A204.1 (cell line): ENCODE results near the gene PTPA.
"Not testable (repeated sequence)": the region's sequence is repeated elsewhere in the genome, so short reads cannot be mapped to it uniquely, and the experiment has no call there.

ENCODE experiments used
- FAIRE-seq: peaks from 2 replicates; lab custom pipeline; 2012; peaks lifted over from hg19 to GRCh38; lab: Jason Lieb, UNC

The PTPA gene

DNA sequence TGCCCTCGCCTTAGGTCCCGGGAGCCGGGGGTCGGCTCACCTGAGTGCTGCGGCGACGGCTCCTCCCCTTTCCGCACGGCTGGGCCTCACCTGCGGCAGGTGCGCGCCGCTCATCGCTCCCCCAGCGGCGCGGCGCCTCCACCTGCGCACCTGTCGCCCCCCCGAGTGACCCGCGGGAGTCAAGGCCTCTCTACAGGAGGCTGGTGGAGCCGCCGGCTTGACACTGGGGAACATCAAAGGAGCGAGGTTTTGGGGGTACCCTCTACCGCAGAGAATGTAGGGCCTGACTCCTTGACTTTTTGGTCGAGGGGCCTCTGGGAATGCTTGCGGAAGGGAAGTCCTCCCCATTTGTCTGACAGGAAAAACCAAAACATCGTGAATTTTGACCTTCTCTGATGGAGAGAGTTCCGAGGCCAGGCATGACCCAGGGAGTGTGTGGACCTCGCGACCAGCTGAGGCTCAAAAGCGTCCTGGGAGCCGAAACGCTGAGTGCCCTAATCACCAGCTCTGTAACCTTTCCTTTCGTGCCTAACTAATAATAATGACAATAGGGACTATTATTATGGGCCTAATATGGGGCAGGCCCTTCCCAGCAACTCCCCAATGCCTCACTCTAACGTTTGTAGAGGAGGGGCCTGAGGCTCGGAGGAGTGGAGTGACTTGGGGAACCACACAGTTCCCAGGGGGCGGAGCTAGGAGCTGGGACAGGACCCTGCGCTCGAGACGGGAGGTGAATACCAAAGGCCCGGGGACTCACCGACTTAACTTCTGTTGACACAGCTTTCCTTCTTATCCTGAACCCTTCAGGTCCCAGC lies 67.6 kb downstream of the PTPA start:
- no peak for FAIRE-seq

DNA sequence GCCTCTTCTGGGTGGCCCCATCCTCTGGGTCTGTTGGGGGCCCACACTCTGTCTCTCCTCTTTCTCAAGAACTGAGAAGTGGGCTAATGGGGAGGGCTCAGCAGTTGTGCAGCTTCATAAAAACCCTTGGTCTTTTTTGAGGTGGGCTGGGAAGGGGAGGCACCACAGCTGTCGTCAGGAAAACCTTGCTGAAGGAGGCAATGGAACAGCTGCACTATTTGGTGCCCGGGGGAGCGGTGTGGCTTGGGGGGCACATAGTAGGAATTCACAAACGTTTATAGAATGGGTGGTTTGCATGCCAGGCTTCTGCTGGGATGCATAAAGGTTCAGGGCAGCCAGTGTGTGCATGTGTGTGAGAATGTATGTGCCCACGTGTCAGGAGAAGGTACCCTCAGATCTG lies 70.0 kb downstream of the PTPA start:
- no peak for FAIRE-seq

DNA sequence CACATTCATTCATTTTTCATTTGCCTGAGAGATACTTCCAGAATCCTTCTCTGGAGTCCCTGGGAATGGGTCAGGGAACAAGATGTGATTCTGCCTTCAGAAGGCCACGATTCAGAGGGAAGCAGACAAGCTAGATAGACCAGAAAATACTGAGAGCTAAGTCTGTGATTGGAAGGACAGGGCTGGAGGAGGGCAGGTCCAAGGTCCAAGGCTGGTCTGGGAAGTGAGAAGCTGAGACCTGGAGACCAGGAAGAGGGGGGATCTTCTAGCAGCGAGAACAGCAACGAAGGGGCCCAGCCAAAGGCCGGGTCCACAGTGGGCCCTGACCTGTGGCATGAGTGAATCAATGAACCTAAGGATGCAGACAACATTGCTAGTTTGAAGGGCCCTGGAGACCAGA lies 70.9 kb downstream of the PTPA start:
- no peak for FAIRE-seq

DNA sequence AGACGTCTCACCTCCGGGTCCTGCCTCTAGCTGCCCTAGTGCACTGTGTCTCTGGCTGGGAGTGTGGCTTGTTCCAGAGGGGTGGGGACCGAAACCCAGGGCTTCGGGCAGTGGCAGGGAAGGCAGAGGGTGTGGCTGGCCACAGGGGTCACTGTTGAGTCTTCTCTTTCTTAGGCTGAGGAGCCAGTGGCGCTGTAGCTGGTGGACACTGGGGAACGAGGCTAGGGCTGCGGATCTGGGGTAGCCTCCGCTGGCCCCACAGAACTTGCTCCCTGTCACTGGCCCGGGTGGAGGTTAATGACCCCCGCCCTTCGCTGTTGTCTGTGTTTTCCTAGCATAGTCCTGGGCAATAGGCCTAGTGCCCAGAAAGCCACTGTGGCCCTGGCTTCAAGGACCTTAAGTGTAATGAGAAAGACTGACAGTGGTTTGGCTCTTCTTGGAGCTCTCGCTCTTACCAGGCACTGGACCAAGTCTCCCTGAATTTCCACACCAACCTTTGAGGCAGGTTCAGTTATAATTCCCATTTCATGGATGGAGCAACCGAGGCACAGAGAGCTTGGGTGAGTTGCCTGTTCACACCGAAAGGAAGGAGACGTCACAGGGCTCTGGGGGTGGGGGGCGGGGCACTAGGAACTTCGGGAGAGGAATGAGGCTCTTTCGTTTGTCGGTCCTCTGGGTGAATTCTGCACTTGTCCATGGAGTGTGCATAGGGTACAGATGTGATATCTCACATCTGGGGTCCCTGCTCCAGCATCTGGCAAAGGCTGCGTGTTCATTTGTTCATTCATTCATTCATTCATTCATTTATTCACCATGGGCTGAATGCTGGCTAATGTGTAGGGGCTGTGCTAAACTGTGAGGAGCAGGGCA lies 71.6 kb downstream of the PTPA start:
- FAIRE-seq = no peak

DNA sequence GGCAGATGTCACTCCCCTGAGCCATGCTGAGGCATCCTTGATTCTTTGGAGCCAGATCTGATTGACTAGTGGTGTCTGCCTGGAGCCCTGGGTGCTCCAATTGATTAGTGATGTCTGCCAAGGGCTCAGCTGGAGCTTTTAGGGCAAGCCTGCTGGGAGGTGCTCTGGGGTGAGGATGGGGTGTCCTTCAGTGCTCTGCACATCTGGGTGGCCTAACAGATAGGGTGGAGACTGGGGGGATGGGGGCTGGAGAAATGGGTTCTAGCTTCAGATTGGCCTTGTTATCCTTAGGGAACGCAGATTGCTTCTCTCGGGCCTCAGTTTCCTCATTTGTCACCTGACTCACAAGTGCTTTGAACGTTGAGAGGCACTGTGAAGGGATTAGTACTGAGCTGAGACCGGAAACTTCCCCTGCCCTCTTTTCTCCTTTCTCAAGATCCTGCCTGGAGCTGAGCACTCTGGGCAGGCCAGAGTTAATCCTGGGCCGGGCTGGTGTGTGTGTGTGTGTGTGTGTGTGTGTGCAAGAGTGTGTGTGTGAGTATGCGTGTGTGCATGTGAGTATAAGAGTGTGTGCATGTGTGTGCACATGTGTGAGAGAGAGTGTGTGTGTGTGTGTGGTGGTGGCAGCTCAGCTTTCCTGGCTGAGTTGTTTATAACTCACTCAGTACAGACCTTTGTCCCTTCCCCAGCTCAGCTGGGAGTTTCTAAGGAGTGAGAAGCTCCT lies 72.4 kb downstream of the PTPA start:
- no peak for FAIRE-seq

DNA sequence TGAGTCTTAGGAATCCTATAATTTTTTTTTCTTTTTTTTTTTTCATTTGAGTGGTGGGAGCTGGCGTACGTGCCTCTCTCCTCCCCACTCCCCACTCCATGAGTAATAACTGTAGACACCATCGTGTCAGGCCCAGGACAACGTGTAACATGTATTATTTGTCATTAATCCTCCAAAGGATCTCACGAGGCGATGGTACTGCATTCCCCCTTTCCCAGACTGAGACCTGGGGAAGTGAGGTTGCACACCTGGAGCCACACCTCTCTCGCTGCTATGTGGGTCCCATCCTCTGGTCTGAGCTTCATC lies 73.0 kb downstream of the PTPA start:
- no peak for FAIRE-seq

DNA sequence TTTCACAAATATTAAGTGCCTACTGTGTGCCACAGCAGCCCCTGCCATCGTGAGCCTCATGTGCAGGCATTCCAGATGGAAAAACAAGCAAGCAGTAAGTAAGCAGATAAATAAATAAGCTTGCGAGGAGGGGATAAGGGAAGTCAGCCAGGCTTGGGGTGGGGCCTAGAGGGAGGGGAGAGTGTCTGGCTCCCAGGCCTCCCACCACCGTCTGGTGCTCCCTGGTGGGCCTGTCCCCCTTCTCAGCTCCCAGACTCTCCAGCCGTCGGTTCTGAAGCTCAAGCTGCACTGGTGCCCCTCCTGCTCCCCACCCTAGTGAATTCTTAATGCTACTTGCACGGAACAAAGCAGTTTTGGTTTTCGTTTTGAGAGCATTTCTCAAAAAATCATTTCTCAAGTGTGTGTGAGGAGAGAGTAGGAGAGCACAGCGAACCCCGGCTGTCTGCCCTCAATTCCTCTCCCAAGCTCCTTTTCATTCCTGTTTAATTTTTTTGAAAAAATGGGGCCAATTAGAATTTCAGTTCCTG lies 73.4 kb downstream of the PTPA start:
- no peak for FAIRE-seq

DNA sequence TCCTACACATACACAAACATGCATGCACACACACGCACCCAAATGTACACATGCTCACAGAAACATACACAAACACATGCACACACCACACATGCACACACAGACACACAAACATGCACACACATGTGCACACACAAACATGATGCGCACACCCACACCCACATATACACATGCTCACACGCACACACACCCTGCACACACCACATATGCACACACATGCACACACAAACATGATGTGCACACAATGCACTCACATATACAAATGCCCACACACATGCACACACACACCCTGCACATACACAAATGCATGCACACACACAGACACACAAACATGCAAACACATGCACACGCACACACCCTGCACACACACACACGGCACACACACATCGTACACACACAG lies 74.2 kb downstream of the PTPA start:
- FAIRE-seq = no peak

DNA sequence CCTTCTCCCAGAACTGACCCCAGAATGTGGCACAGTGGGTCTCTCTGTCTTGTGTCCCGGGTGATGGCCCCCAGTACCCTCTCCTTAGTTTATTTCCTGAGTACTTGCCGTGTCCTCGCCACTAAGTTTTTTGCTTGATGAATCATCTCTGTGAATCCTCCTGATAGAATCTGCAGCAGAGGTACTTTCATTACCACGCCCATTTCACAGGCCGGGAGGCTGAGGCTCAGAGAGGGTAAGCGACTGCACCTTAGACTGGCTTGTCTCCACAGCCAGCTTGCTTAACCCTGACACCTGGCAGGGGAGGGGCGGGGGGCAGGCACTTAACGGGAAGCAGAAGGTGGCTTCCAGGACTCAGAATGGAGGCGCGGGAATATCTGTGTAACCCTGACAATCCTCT lies 74.8 kb downstream of the PTPA start:
- no peak for FAIRE-seq

DNA sequence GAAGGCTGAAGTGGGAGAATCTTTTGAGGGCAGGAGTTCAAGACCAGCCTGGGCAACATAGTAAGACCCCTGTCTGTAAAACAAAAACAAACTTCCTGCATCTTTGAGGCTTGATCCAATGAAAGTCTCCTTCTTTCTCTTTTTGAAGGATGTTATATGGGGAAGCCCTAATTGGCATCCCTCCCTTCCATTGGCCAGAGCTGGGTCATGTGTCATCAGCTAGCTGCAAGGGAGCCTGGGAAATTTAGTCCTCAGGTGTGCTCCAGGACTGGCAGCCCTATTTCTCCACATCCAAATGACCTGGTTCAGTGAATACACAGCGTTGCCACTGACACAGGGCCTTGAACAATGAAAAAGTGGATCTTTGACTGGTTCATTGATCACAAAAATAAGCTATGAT lies 75.8 kb downstream of the PTPA start:
- no peak for FAIRE-seq

DNA sequence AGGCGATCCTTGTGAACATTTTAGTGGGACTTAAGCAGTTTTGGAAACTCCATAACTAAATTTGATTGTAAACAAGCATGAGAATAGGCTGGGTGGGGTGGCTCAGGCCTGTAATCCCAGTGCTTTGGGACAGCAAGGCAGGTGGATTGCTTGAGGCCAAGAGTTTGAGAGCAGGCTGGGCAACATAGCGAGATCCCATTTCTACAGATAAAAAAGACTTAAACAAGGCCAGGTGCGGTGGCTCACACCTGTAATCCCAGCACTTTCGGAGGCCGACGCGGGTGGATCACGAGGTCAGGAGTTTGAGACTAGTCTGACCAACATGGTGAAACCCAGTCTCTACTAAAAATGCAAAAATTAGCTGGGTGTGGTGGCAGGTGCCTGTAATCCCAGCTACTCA lies 78.8 kb downstream of the PTPA start:
- not testable (repeated sequence) for FAIRE-seq

DNA sequence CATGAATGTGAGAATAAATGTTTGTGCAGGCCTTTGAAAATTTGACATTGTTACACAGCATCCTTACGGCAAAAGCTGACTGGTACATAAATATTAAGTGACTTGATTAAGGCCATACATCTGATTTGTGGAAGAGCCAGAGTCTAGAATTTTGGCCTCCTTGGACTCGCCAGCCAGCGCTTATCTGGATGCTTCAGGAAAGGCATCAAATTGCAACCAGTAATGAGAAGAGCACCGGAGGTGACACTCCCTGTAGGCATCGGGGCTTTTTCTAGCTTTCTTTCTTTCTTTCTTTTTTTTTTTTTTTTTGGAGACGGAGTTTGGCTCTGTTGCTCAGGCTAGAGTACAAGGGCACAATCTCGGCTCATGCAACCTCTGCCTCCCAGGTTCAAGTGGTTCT lies 80.0 kb downstream of the PTPA start:
- FAIRE-seq = no peak

DNA sequence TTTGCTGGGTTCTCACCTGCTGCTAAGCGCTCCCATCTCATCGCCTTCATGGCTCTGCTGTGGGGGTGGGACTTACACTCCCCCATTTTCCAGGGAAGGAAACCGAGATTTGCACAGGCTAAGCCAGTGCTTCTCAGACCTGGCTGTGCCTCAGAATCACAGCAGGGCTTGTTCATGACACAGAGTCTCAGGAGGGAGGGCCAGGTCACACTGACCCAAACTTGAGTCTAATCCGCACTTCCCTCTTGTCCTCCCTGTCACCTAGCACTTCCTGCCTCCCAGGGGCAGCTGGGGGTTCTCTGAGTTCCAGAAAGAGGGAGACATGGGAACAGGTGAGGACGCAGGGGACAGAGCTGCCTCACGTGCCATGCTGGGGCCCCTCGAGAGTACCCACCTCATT lies 82.4 kb downstream of the PTPA start:
- FAIRE-seq = no peak

DNA sequence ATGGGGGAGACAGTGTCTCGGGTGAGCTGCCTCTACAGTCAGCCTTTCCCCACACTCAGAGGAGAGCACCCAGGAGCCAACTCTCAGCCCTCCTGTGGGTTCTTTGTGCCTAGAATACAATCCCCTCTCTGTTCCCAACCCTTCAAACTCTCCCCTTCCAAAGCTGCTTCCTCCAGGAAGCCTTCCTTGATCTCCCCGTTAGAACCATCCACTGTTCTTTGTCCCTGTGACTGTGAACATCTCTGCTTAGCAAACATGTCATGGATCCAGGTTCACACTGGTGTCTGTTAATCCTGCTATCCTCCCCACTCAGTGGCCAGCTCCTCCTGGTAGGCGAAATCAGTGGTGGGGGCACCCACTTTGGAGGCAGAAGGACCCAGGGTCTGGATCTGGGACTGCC lies 83.0 kb downstream of the PTPA start:
- no peak for FAIRE-seq

DNA sequence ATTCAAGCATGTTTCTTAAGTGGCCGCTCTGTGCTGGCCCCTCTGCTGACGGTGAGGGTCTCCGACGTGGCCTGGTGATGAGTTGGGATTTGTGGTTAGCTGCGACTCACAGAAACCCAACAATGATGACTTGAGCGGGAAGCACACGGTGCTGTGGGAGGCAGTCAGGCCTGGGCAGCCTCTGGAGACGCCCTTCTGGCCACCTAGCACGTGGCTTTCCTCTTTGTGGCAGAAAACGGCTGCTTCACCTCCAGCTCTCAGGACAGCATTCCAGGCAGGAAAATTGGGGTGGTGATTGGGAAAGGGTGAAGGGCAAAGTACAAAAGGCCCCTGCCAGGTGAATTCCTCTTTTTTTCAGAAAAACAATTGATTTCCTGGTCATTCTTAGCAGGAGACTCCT lies 84.4 kb downstream of the PTPA start:
- no peak for FAIRE-seq

DNA sequence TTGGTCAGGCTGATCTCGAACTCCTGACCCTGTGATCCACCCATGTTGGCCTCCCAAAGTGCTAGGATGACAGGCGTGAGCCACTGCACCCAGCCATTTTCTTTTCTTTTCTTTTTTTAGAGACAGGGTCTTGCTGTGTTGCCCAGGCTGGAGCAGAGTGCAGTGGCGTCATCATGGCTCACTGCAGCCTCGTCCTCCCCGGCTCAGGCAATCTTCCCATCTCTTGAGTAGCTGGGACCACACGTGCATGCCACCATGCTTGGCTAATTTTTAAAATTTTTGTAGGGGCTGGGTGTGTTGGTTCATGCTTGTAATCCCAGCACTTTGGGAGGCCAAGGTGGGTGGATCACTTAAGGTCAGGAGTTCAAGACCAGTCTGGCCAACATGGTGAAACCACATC lies 85.8 kb downstream of the PTPA start:
- FAIRE-seq = not testable (repeated sequence)

DNA sequence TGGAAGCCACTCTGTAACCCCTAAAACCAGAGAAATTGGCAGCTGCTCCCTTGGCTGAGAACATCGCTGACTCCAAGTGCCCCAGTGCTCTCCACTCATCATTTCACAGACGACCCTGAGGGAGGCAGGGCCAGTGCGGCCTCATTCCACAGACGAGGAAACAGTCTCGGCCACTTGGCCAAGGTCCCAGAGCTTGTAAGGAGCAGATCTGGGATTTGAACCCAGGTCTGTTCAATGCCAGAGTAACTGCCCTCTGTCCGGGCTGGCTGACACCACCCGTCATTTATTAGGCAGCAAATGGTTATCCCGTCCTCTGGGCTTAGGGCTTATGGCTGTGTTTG lies 86.7 kb downstream of the PTPA start:
- FAIRE-seq = no peak
